GM12878 (cell line): Measurements from ENCODE around the gene MPZL3.

Source experiments
- SMC3 ChIP-seq: IDR thresholded peaks from 2 replicates; pipeline ENCODE4 v1.6.1; 2011; ENCODE audit warnings: low read length, improper control_type of control experiment, borderline replicate concordance
- TF ChIP-seq, protein P1 (sequence below), 3 experiments: IDR thresholded peaks in 2 of 3; conservative IDR thresholded peaks in 1 of 3; 2 replicates each; pipeline ENCODE4 v1.5.1; 2011; ENCODE audit warnings: low read depth in 3 of 3, low read length in 3 of 3, mild to moderate bottlenecking in 3 of 3, control low read depth in 2 of 3, moderate library complexity in 2 of 3, inconsistent platforms in 1 of 3, mixed read lengths in 1 of 3; ENCODE audit not compliant: control insufficient read depth in 2 of 3, insufficient read depth in 1 of 3; ENCODE audit errors: extremely low read depth in 1 of 3

- TF ChIP-seq, protein P1, sequence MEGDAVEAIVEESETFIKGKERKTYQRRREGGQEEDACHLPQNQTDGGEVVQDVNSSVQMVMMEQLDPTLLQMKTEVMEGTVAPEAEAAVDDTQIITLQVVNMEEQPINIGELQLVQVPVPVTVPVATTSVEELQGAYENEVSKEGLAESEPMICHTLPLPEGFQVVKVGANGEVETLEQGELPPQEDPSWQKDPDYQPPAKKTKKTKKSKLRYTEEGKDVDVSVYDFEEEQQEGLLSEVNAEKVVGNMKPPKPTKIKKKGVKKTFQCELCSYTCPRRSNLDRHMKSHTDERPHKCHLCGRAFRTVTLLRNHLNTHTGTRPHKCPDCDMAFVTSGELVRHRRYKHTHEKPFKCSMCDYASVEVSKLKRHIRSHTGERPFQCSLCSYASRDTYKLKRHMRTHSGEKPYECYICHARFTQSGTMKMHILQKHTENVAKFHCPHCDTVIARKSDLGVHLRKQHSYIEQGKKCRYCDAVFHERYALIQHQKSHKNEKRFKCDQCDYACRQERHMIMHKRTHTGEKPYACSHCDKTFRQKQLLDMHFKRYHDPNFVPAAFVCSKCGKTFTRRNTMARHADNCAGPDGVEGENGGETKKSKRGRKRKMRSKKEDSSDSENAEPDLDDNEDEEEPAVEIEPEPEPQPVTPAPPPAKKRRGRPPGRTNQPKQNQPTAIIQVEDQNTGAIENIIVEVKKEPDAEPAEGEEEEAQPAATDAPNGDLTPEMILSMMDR (IDR thresholded peaks at IDR 0.05 in 2 of 3, conservative IDR thresholded peaks at IDR 0.05 in 1 of 3; ENCODE audit: control insufficient read depth in 2 of 3, extremely low read depth in 1 of 3, insufficient read depth in 1 of 3, low read depth in 3 of 3, low read length in 3 of 3), result no peak
- no peak for TF ChIP-seq SMC3
Observed at GRCh38 chr11:118238929-118239328, 13.2 kb downstream of the MPZL3 start.
